ENCODE results near the gene OSBPL8.
"Not testable (repeated sequence)": the region's sequence is repeated elsewhere in the genome, so short reads cannot be mapped to it uniquely, and the experiment has no call there.

The OSBPL8 gene

GRCh38 chr12:76508128-76508980, 51.2 kb downstream of the OSBPL8 start:
- FAIRE-seq (no peak), DNase-seq (ENCODE audit: insufficient read length, low spot score) (no peak)
- TF ChIP-seq TAF1 (IDR thresholded peaks at IDR 0.05; ENCODE audit: low read depth, low read length) (no peak), SPI1 (IDR thresholded peaks at IDR 0.05; ENCODE audit: low read depth, low read length) (no peak), POLR2AphosphoS5 (IDR thresholded peaks at IDR 0.05; ENCODE audit: low read depth, low read length) (no peak), POU2F2 (IDR thresholded peaks at IDR 0.05; ENCODE audit: low read depth, low read length) (no peak), PAX5 (IDR thresholded peaks at IDR 0.05; ENCODE audit: insufficient read depth, low read length, severe bottlenecking) (no peak), POLR2A (IDR thresholded peaks at IDR 0.05; ENCODE audit: low read depth, low read length) (no peak)

- no peak for FAIRE-seq
- no peak for DNase-seq (ENCODE audit: insufficient read length, low spot score)
- TF ChIP-seq TAF1 (IDR thresholded peaks at IDR 0.05; ENCODE audit: low read depth, low read length): no peak
- no peak for TF ChIP-seq POLR2AphosphoS5 (IDR thresholded peaks at IDR 0.05; ENCODE audit: low read depth, low read length)
- no peak for TF ChIP-seq POU2F2 (IDR thresholded peaks at IDR 0.05; ENCODE audit: low read depth, low read length)
- no peak for TF ChIP-seq PAX5 (IDR thresholded peaks at IDR 0.05; ENCODE audit: insufficient read depth, low read length, severe bottlenecking)
- no peak for TF ChIP-seq POLR2A (IDR thresholded peaks at IDR 0.05; ENCODE audit: low read depth, low read length)
- TF ChIP-seq SPI1 (IDR thresholded peaks at IDR 0.05; ENCODE audit: low read depth, low read length): no peak
Observed at GRCh38 chr12:76506149-76506548, 53.4 kb downstream of the OSBPL8 start.

- DNase-seq (ENCODE audit: insufficient read length, low spot score) (no peak), FAIRE-seq (no peak)
- TF ChIP-seq POLR2AphosphoS5 (IDR thresholded peaks at IDR 0.05; ENCODE audit: low read depth, low read length): no peak
- TF ChIP-seq POLR2A (IDR thresholded peaks at IDR 0.05; ENCODE audit: low read depth, low read length): no peak
- TF ChIP-seq TAF1 (IDR thresholded peaks at IDR 0.05; ENCODE audit: low read depth, low read length): no peak
- no peak for TF ChIP-seq PAX5 (IDR thresholded peaks at IDR 0.05; ENCODE audit: insufficient read depth, low read length, severe bottlenecking)
- TF ChIP-seq SPI1 (IDR thresholded peaks at IDR 0.05; ENCODE audit: low read depth, low read length): no peak
- TF ChIP-seq POU2F2 (IDR thresholded peaks at IDR 0.05; ENCODE audit: low read depth, low read length): no peak
Observed at GRCh38 chr12:76505050-76505449, 54.5 kb downstream of the OSBPL8 start.

- TF ChIP-seq SPI1 (IDR thresholded peaks at IDR 0.05; ENCODE audit: low read depth, low read length) (no peak), POU2F2 (IDR thresholded peaks at IDR 0.05; ENCODE audit: low read depth, low read length) (no peak), POLR2A (IDR thresholded peaks at IDR 0.05; ENCODE audit: low read depth, low read length) (no peak), PAX5 (IDR thresholded peaks at IDR 0.05; ENCODE audit: insufficient read depth, low read length, severe bottlenecking) (no peak), POLR2AphosphoS5 (IDR thresholded peaks at IDR 0.05; ENCODE audit: low read depth, low read length) (no peak), TAF1 (IDR thresholded peaks at IDR 0.05; ENCODE audit: low read depth, low read length) (no peak)
- no peak for FAIRE-seq
- no peak for DNase-seq (ENCODE audit: insufficient read length, low spot score)
Observed at GRCh38 chr12:76504606-76505005, 55.0 kb downstream of the OSBPL8 start.

GRCh38 chr12:76503957-76504356, 55.6 kb downstream of the OSBPL8 start:
- DNase-seq (ENCODE audit: insufficient read length, low spot score) (no peak), FAIRE-seq (no peak)
- no peak for TF ChIP-seq POU2F2 (IDR thresholded peaks at IDR 0.05; ENCODE audit: low read depth, low read length)
- no peak for TF ChIP-seq POLR2AphosphoS5 (IDR thresholded peaks at IDR 0.05; ENCODE audit: low read depth, low read length)
- no peak for TF ChIP-seq SPI1 (IDR thresholded peaks at IDR 0.05; ENCODE audit: low read depth, low read length)
- no peak for TF ChIP-seq POLR2A (IDR thresholded peaks at IDR 0.05; ENCODE audit: low read depth, low read length)
- TF ChIP-seq TAF1 (IDR thresholded peaks at IDR 0.05; ENCODE audit: low read depth, low read length): no peak
- no peak for TF ChIP-seq PAX5 (IDR thresholded peaks at IDR 0.05; ENCODE audit: insufficient read depth, low read length, severe bottlenecking)

GRCh38 chr12:76501390-76501789, 58.2 kb downstream of the OSBPL8 start:
- FAIRE-seq (no peak), DNase-seq (ENCODE audit: insufficient read length, low spot score) (no peak)
- TF ChIP-seq TAF1 (IDR thresholded peaks at IDR 0.05; ENCODE audit: low read depth, low read length): no peak
- TF ChIP-seq POU2F2 (IDR thresholded peaks at IDR 0.05; ENCODE audit: low read depth, low read length): no peak
- no peak for TF ChIP-seq PAX5 (IDR thresholded peaks at IDR 0.05; ENCODE audit: insufficient read depth, low read length, severe bottlenecking)
- TF ChIP-seq SPI1 (IDR thresholded peaks at IDR 0.05; ENCODE audit: low read depth, low read length): no peak
- TF ChIP-seq POLR2A (IDR thresholded peaks at IDR 0.05; ENCODE audit: low read depth, low read length): no peak
- TF ChIP-seq POLR2AphosphoS5 (IDR thresholded peaks at IDR 0.05; ENCODE audit: low read depth, low read length): no peak

- FAIRE-seq; DNase-seq (ENCODE audit: insufficient read length, low spot score): not testable (repeated sequence)
Observed at GRCh38 chr12:76499136-76499535, 60.4 kb downstream of the OSBPL8 start.

GRCh38 chr12:76495556-76495955, 64.0 kb downstream of the OSBPL8 start:
- TF ChIP-seq POLR2AphosphoS5 (IDR thresholded peaks at IDR 0.05; ENCODE audit: low read depth, low read length) (no peak), POLR2A (IDR thresholded peaks at IDR 0.05; ENCODE audit: low read depth, low read length) (no peak), SPI1 (IDR thresholded peaks at IDR 0.05; ENCODE audit: low read depth, low read length) (no peak), POU2F2 (IDR thresholded peaks at IDR 0.05; ENCODE audit: low read depth, low read length) (no peak), TAF1 (IDR thresholded peaks at IDR 0.05; ENCODE audit: low read depth, low read length) (no peak), PAX5 (IDR thresholded peaks at IDR 0.05; ENCODE audit: insufficient read depth, low read length, severe bottlenecking) (no peak)
- FAIRE-seq: no peak
- no peak for DNase-seq (ENCODE audit: insufficient read length, low spot score)

- no peak for FAIRE-seq
- no peak for DNase-seq (ENCODE audit: insufficient read length, low spot score)
- TF ChIP-seq POLR2A (IDR thresholded peaks at IDR 0.05; ENCODE audit: low read depth, low read length) (no peak), POU2F2 (IDR thresholded peaks at IDR 0.05; ENCODE audit: low read depth, low read length) (no peak), TAF1 (IDR thresholded peaks at IDR 0.05; ENCODE audit: low read depth, low read length) (no peak), PAX5 (IDR thresholded peaks at IDR 0.05; ENCODE audit: insufficient read depth, low read length, severe bottlenecking) (no peak), POLR2AphosphoS5 (IDR thresholded peaks at IDR 0.05; ENCODE audit: low read depth, low read length) (no peak), SPI1 (IDR thresholded peaks at IDR 0.05; ENCODE audit: low read depth, low read length) (no peak)
Observed at GRCh38 chr12:76491292-76491691, 68.3 kb downstream of the OSBPL8 start.

GRCh38 chr12:76490763-76491162, 68.8 kb downstream of the OSBPL8 start:
- TF ChIP-seq TAF1 (IDR thresholded peaks at IDR 0.05; ENCODE audit: low read depth, low read length) (no peak), POU2F2 (IDR thresholded peaks at IDR 0.05; ENCODE audit: low read depth, low read length) (no peak), SPI1 (IDR thresholded peaks at IDR 0.05; ENCODE audit: low read depth, low read length) (no peak)
- no peak for DNase-seq (ENCODE audit: insufficient read length, low spot score)
- no peak for FAIRE-seq

Data from GM12891 (cell line).